Measurements from ENCODE around the gene IGHMBP2. TPM values are rescaled to one million over a fixed set of nuclear protein-coding genes. Genes with fewer than 3 reads are reported as not detected.

Gene IGHMBP2
- total RNA-seq, 1 experiment from 2014 or later = 19.3 TPM

GRCh38 chr11:68857037-68857586, 46.6 kb upstream of the IGHMBP2 start:
- H3K4me2 ChIP-seq (ENCODE audit: low read length) = peak overlapping the region; percentile 18; the same call in 1 of the 2 replicates
- intact Hi-C loops (cut with micrococcal nuclease) = no loop called here
- POLR2A ChIA-PET = no interaction called here
- H3K4me1 ChIP-seq (ENCODE audit: control insufficient read depth in 1 of 2, insufficient read depth in 2 of 2, low read length in 2 of 2) = peaks cover 5 to 15% of the 10 kb centered on the region in 2 experiments; a peak in 3 of 4 replicates
- CTCF ChIA-PET = no interaction called here
- no peaks in the 10 kb centered on the region for H3K9me3 ChIP-seq (ENCODE audit: control insufficient read depth in 1 of 2, insufficient read depth in 1 of 2, low read depth in 1 of 2, low read length in 2 of 2)
- ATAC-seq (peak; percentile 54), DNase-seq (ENCODE audit: low read depth, low spot score) (no peak)
- no peaks in the 10 kb centered on the region for H3K36me3 ChIP-seq (ENCODE audit: control insufficient read depth in 1 of 2, insufficient read depth in 2 of 2, low read length in 2 of 2)
- H4K20me1 ChIP-seq (ENCODE audit: insufficient read depth) = no peaks in the 10 kb centered on the region
- BruUV-seq (replicated peaks) = no TSS peak
- no peaks in the 10 kb centered on the region for H3K9me2 ChIP-seq (ENCODE audit: insufficient read depth)
- H3K4me3 ChIP-seq (replicated peaks in 1 of 2; ENCODE audit: low read depth in 1 of 2, low read length in 2 of 2) = no peak overlapping the region
- no peak overlapping the region for H3K9ac ChIP-seq (ENCODE audit: low read length)
- H3K27me3 ChIP-seq (ENCODE audit: insufficient read depth, low read length) = no peaks in the 10 kb centered on the region
- no peak overlapping the region for H2AFZ ChIP-seq (ENCODE audit: low read depth, low read length, poor library complexity, severe bottlenecking)
- no peaks in the 10 kb centered on the region for H3K79me2 ChIP-seq (ENCODE audit: insufficient read depth, low read length)
- RAD21 ChIA-PET (ENCODE audit: low non-redundant PET in 1 of 2, low total read pairs in 2 of 2, uncharacterized antibody in 2 of 2, unreplicated experiment in 2 of 2) = no interaction called here
- H3K27ac ChIP-seq (ENCODE audit: low read depth, low read length) = no peak overlapping the region
- TF ChIP-seq EZH2 (IDR thresholded peaks at IDR 0.05) = no peak
- TF ChIP-seq POLR2AphosphoS5 (IDR thresholded peaks at IDR 0.05; ENCODE audit: low read depth, low read length) = no peak
- TF ChIP-seq JUND (IDR thresholded peaks at IDR 0.05) = no peak
- no peak for TF ChIP-seq MAX (IDR thresholded peaks at IDR 0.05)
- TF ChIP-seq ZNF274 (IDR thresholded peaks at IDR 0.05; ENCODE audit: low read depth, low read length) = no peak
- no peak for TF ChIP-seq SIN3A (IDR thresholded peaks at IDR 0.05; ENCODE audit: low read depth)
- no peak for TF ChIP-seq CBX3 (IDR thresholded peaks at IDR 0.05; ENCODE audit: low read depth)
- no peak for TF ChIP-seq REST (IDR thresholded peaks at IDR 0.05; ENCODE audit: low read depth)
- TF ChIP-seq POLR2A (IDR thresholded peaks at IDR 0.05; ENCODE audit: borderline replicate concordance, extremely low read depth, insufficient read depth, insufficient read length) = no peak
- TF ChIP-seq ATF3 (IDR thresholded peaks at IDR 0.05) = no peak
- no peak for TF ChIP-seq FOSL1 (IDR thresholded peaks at IDR 0.05; ENCODE audit: low read depth)
- no peak for TF ChIP-seq EGR1 (IDR thresholded peaks at IDR 0.05; ENCODE audit: low read depth)
- TF ChIP-seq ZFX (IDR thresholded peaks at IDR 0.05) = no peak
- TF ChIP-seq RAD21 (IDR thresholded peaks at IDR 0.05; ENCODE audit: low read depth) = no peak
- no peak for TF ChIP-seq EZH2phosphoT487 (IDR thresholded peaks at IDR 0.05; ENCODE audit: borderline replicate concordance)
- no peak for TF ChIP-seq CTCF (IDR thresholded peaks at IDR 0.05 in 2 of 3, conservative IDR thresholded peaks at IDR 0.05 in 1 of 3; ENCODE audit: borderline replicate concordance in 1 of 3, insufficient read depth in 1 of 3, low read depth in 2 of 3, low read length in 2 of 3)

Data from HCT116 (cell line).